SW480 (cell line): Measurements from ENCODE around the gene MRTFA.

Experiments
- DNase-seq: peaks from one replicate; pipeline ENCODE4 v3.0.0-alpha.2; 2016; ENCODE audit warnings: low spot score

The MRTFA gene

DNA sequence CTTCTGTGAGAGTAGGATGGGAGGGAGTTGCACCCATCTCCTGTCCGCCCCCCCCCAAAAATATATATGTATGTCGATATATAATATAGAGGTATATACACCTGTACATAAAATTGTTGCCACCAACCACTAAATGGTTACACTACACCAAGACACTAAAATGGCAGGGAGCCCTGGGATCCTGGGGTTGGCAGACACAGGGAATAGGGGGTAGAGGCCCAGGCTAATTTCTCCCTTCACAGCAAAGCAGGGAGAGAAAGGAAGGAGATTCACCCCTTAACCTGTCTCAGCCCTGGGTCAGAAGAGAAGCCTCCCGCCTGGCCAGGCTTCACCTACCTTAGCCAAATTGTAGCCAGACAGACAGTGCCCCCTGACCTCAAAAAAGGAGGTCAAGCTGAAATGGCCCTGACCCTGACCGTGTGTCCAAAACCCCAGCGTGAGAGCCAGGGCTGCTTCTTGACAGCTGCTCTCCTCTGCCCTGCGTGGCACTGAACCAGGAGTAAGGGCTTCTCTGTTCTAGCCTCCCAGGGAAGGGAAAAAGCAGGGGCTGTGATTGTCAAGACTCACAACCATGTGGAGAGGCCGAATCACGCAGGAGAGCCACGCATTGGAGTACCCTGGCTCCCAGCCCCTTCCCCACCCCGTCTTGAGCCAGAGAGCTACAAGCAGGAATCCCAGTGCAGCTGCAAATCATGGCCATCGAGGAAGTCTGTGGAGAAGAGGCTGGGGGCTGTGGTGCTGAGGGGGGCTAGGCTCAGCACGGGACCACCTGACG, 225.6 kb downstream of the MRTFA start:
- no peak for DNase-seq

- DNase-seq, result no peak
These were observed 226.2 kb downstream of the MRTFA start for GRCh38 chr22:40410272-40410671.

DNA sequence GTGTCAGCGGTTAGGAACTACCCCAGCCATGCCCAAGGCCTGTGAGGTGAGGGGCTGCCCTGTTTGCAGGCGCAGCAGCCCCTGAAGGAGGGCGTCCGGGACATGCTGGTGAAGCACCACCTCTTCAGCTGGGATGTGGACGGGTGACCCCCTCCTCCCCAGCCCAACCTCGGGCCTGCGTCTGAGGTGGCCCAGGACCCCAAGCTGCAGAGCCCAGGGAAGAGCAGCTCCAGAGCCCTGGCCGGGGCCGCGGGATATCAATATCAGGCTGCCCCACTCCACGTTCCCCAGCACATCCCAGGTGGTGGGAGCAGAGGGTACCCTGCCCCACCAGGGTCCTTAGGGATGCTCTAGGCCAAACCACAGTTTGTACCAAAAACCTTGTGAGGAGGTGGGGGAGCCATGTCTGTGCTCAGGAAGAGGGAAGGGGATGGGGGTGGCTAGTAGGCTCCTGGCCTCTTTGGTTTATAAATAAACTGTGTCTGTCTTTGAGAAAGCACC, 226.9 kb downstream of the MRTFA start:
- no peak for DNase-seq

DNA sequence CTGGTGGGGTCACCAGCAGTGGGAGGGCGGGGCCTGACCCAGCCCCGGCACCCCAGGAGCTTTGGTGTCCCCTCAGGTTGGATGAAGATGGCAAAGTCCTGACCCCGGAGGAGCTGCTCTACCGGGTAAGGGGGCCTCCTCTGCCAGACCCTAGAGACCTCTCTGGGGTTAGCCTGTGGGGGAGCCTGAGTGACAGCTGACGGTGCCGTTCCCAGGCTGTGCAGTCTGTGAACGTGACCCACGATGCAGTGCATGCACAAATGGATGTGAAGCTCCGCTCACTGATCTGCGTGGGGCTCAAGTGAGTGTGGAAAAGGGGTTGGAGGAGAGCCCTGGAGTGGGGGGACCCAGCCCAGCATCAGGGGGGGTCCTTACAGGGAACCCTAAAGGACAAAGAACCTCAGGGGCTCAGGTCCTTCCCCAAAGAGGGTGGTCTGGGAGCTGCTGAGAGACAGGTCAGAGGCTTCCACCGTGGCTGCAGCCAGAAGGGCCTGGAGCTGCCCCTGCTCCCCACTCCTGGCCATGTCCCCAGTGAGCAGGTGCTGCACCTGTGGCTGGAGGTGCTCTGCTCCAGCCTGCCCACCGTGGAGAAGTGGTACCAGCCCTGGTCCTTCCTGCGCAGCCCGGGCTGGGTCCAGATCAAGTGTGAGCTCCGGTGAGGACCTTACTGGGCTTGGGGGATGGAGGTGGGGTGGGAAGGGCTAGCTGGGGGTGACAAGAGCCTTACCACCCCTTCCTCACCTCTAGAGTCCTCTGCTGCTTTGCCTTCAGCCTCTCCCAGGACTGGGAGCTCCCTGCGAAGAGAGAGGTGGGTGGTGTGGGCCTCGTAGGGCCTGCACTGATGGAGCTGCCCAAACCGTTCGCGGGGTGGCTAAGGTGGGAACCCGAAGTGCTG, 227.6 kb downstream of the MRTFA start:
- DNase-seq, result no peak

GRCh38 chr22:40407831-40408717, 228.4 kb downstream of the MRTFA start:
- no peak for DNase-seq

DNA sequence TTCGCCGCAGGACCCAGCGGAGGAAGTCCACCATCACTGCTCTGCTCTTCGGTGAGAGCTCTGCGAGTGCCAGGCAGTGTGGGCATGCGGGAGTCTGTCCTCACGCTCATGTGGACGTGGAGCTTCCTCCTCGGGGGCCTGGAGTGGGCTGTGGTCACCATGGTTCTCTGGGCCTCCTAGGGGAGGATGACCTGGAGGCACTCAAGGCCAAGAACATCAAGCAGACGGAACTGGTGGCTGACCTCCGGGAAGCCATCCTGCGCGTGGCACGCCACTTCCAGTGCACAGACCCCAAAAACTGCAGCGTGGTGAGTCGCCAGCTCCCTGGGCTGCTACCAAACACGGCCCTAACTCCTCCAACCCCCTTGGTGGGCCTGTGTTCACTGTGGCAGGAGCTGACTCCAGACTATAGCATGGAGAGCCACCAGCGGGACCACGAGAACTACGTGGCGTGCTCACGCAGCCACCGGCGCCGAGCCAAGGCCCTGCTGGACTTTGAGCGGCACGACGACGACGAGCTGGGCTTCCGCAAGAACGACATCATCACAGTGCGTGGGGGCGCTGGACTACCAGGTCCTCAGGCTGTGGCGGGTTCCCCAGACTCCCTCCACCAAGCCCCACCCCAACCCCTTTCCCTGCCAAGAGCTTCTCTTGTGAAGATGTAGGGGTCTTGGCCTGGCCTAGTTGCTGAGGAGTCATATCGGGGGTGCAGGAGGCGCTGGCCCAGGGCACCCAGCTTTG, 229.3 kb downstream of the MRTFA start:
- DNase-seq, result no peak

- DNase-seq, result no peak
These were observed 230.2 kb downstream of the MRTFA start for GRCh38 chr22:40406063-40406890.

DNA sequence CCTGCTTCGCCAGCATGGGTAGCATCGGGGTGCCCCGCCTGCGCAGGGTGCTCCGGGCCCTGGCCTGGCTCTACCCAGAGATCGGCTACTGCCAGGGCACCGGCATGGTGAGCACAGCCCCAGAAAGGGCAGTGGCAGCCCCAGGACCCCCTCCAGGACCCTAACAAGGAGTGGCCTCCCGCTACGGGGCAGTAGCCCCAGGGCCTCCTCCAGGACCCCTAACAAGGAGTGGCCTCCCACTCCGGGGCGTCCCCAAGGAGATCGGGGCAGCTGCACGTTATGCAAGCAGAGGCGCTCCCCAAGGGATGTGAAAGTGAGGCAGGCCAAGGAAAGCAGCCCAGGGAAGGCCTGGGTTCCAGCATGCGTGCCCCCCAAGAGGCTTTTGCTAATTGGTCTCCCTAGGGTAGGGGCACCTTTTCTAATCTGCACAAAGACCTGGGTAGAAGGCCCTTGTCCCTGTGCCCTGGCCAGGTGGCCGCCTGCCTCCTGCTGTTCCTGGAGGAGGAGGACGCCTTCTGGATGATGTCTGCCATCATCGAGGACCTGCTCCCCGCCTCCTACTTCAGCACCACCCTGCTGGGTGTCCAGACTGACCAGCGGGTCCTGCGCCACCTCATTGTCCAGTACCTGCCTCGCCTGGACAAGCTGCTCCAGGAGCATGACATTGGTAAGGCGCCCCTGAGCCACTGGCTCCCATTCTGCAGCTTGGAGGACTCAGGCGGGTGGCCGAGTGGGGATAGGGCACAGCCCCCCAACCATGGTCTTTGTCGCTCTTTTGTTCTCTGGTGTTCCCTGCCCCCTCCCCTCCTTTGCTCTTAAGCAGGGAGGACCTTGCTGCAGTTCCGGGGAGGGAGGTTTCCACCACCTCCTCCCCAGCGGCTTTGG, 231.1 kb downstream of the MRTFA start:
- no peak for DNase-seq

GRCh38 chr22:40404251-40405177, 232.0 kb downstream of the MRTFA start:
- DNase-seq, result no peak

DNA sequence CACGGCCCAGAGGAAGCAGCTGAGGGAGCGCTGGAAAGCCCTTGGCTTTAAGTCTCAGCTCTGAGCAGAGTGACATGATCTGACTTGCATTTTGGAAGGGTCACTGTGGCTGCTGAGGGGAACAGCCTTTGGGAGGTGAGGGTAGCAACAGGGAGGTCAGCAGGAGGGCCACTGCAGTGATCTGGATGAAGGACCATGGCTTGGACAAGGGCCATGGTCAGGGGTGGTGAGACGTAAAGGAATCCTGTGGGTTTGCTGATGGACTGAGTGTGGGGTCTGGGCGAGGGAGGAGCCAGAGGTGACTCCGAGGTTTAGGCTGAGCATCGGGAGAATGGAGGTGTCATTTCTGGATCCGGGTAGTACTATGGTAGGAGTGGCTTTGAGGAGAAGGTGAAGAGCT, 232.9 kb downstream of the MRTFA start:
- no peak for DNase-seq

GRCh38 chr22:40403141-40403540, 233.4 kb downstream of the MRTFA start:
- no peak for DNase-seq

DNA sequence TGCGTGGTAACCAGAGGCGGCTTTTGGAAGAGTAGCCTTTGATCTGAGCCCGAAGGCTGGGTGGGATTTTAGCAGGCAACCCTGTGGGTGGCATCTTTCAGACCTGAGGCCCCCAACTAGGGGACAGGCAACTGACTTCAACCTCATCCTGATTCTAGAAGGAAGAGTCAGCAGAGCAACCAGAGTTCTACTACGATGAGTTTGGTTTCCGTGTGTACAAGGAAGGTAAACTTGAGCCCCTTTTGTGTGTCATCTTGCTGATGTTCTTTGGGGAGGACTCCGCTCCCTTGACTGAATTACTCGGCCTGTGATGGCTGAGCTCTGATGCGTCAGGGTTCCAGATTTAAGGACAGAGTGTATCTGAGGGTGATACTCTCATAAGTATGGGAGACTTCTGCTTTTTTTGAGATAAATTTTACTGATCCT, 234.5 kb downstream of the MRTFA start:
- DNase-seq, result no peak

DNA sequence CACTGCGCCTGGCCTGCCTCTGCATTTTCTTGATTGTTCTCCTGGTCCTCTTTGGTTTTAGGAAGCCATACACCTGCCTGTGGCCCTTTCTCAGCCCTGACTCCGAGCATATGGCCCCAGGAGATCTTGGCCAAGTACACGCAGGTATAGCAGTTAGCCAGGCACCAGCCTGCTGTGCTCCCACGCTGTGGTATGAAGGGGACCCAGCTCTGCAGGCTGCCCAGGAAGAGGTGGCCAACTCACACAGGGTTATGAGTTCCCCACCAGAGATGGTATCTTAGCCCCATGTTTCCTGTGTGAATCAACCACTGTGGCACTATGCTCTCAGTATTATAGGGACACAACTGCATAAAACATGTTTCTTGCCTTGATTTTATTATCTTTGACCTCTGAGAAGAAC, 235.0 kb downstream of the MRTFA start:
- DNase-seq, result no peak

DNA sequence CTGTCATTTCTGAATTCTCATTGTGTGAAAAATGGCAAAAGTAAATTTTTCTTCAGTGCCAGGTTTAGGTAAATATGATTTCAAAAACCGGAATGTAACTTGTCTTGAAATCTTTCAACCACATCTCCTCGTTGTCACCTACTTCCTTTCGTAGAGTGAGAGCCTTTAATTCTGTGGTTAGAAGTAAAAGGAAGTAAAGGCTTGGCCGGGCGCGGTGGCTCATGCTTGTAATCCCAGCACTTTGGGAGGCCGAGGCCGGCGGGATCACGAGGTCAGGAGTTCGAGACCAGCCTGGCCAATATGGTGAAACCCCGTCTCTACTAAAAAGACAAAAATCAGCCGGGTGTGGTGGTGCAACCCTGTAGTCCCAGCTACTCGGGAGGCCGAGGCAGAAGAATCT, 236.4 kb downstream of the MRTFA start:
- no peak for DNase-seq

- no peak for DNase-seq
These were observed 236.9 kb downstream of the MRTFA start for GRCh38 chr22:40399621-40400020.

DNA sequence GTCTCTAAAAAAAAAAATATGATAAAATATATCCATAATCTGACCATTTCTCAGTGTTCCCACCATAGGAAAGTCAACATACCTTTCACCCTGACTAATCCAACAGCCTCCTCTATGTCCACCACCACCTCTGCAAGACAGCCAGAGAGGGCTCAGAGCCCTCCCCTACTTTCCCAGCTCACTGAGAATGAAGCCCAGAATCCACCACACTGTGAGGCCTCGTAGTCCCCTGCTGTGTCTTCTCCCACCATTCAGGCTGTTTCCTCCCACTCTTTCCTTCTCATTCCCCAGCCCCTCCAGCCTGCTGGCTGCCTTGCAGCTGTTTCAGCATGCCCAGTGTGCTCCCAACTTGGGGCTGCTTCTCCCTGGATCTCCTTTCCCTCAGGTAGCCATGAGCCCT, 239.1 kb downstream of the MRTFA start:
- no peak for DNase-seq

DNA sequence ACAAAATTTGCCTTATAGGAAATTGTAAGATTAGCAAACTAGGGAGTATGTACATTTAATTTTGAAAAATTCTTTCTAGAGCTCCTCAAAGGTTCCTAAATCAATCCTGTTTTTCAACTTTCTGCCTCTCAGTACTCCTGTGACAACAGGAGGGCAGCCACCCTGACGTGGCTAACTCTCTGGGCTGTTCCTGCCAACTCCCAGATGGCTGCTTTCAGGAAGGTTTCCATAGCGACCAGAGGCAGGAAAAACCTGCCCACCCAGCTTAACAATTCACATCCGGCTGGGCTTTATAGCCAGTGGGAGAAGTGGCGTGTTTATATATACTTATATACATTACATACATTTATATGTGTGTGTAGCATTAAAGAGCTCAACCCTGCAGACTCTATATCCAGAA, 239.6 kb downstream of the MRTFA start:
- no peak for DNase-seq

DNA sequence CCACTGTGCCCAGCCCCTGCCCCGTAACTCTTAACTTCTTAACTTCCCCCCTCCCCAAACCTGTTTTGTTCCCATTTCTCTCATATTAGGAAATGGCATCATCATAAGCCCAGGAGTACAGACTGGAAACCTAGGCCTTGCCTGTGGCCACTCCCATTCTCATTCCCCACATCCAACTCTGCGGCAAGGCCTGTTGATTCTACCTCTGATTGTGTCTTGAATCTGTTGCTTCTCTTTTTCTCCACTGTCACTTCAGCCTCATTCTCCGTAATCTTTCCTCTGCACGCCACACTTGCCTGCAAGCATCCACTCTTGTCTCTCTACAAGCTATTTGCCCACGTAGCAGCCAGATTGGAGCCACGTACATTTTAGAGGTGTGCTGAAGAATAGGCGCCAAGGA, 240.9 kb downstream of the MRTFA start:
- DNase-seq, result no peak
